DND-41 (cell line): Measurements from ENCODE around the gene PAK5.

Source experiments
- CTCF ChIP-seq: IDR thresholded peaks from 2 replicates; pipeline ENCODE4 v1.5.1; 2012; ENCODE audit warnings: borderline replicate concordance, low read length, moderate library complexity, mild to moderate bottlenecking; ENCODE audit not compliant: poor library complexity, severe bottlenecking; ENCODE audit errors: extremely low read depth
- EZH2 ChIP-seq: IDR thresholded peaks from 3 replicates; pipeline ENCODE4 v1.6.1; 2012; ENCODE audit warnings: borderline replicate concordance, low read depth, mild to moderate bottlenecking, moderate library complexity, low read length, inconsistent platforms; ENCODE audit not compliant: severe bottlenecking

- TF ChIP-seq CTCF (no peak), EZH2 (no peak)
Observed at GRCh38 chr20:9516234-9516871, 322.5 kb downstream of the PAK5 start.
